ENCODE data around the gene TMEM120A.

- TF ChIP-seq CTCF (IDR thresholded peaks at IDR 0.05; ENCODE audit: poor library complexity) (no peak), EZH2 (IDR thresholded peaks at IDR 0.05; ENCODE audit: borderline replicate concordance) (no peak)
These were observed 27.3 kb downstream of the TMEM120A start for GRCh38 chr7:75967055-75967454.

All from hepatocyte (in vitro differentiated cells).